Measurements from ENCODE around the gene BBS2.
"Not testable (repeated sequence)": the region's sequence is repeated elsewhere in the genome, so short reads cannot be mapped to it uniquely, and the experiment has no call there.

The BBS2 gene

DNA sequence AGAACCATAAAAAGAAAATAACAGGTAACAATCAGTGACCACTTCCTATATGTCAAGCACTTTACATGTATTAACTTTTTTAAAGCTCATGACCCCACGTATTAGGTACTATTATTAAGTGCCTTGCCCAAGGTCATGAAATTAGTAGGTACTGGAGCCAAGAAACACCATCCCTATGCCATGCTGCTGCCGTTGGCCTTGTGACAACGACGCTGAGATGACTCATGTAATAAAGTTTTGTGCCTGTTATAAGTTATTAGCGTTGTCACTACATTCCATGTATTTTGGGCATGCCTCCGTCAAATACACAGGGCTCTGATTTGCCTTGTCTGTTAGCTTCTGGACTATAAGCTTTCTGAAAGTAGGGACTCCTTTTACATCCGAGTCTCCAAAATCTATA is 1.4 kb downstream of the BBS2 start:
- DNase-seq (ENCODE audit: low read depth), result no peak

- no peak for DNase-seq (ENCODE audit: low read depth)
Observed at GRCh38 chr16:56517206-56517605, 2.6 kb downstream of the BBS2 start.

GRCh38 chr16:56515665-56516064 is 4.2 kb downstream of the BBS2 start:
- no peak for DNase-seq (ENCODE audit: low read depth)

DNA sequence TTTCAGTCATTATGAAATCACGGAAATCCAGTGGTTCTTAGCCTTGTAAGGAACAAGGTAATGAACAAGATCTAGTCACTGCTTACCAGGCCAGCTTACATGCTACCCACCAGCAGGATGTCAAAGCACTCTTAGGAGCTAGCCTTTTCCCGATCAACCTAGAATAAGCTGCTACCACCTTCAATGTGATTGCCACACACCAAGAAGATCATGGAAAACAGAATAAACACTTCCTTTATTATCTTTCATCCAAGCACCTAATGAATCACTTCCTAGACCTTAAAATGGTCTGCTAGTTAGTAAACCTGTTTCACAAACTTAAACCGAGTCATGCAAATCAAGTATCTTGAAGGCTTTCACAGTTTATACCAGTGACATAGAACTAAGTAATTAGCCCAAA is 5.0 kb downstream of the BBS2 start:
- no peak for DNase-seq (ENCODE audit: low read depth)

GRCh38 chr16:56513972-56514371 is 5.9 kb downstream of the BBS2 start:
- DNase-seq (ENCODE audit: low read depth), result peak; percentile 20

DNA sequence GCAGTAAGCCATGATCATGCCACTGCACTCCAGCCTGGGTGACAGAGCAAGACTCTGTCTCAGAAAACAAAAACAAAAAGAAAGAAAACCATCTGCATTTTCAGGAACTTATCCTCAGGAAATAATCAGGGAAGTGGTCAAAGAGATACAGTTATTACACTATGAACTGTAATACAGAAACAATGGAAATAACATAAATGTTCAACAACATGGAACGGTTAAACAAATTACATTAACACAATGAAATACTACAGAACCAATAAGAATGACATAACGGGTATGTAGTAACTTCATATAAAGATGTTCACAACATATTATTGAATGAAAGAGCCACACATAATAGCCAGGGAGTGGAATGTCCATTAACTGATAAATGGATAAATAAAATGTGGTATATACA is 6.7 kb downstream of the BBS2 start:
- DNase-seq (ENCODE audit: low read depth), result no peak

DNA sequence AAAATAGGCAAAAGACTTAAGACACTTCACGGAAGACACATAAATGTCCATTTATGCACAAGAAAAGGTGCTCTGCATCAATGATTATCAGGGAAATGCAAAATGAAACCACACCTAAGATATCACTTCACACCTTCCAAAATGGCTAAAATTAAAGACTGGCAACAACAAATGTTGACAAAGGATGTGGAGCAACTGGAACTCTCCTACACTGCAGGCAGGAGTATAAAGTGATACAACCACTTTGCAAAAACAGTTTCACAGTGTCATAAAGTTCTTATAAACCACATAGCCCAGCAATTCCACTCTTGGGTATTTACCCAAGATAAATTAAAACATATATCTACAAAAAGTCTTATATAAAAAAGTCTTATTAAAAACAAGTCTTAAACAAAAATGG is 7.8 kb downstream of the BBS2 start:
- no peak for DNase-seq (ENCODE audit: low read depth)

- no peak for DNase-seq (ENCODE audit: low read depth)
Observed at GRCh38 chr16:56510544-56510943, 9.3 kb downstream of the BBS2 start.

- DNase-seq (ENCODE audit: low read depth), result no peak
Observed at GRCh38 chr16:56506941-56507340, 12.9 kb downstream of the BBS2 start.

- no peak for DNase-seq (ENCODE audit: low read depth)
Observed at GRCh38 chr16:56505181-56505580, 14.6 kb downstream of the BBS2 start.

GRCh38 chr16:56493815-56494214 is 26.0 kb downstream of the BBS2 start:
- no peak for DNase-seq (ENCODE audit: low read depth)

GRCh38 chr16:56493126-56493525 is 26.7 kb downstream of the BBS2 start:
- DNase-seq (ENCODE audit: low read depth), result no peak

- DNase-seq (ENCODE audit: low read depth), result no peak
Observed at GRCh38 chr16:56491657-56492261, 28.1 kb downstream of the BBS2 start.

GRCh38 chr16:56488868-56489267 is 31.0 kb downstream of the BBS2 start:
- DNase-seq (ENCODE audit: low read depth), result not testable (repeated sequence)

- DNase-seq (ENCODE audit: low read depth), result no peak
Observed at GRCh38 chr16:56488035-56488434, 31.8 kb downstream of the BBS2 start.

GRCh38 chr16:56483394-56483793 is 36.4 kb downstream of the BBS2 start:
- no peak for DNase-seq (ENCODE audit: low read depth)

DNA sequence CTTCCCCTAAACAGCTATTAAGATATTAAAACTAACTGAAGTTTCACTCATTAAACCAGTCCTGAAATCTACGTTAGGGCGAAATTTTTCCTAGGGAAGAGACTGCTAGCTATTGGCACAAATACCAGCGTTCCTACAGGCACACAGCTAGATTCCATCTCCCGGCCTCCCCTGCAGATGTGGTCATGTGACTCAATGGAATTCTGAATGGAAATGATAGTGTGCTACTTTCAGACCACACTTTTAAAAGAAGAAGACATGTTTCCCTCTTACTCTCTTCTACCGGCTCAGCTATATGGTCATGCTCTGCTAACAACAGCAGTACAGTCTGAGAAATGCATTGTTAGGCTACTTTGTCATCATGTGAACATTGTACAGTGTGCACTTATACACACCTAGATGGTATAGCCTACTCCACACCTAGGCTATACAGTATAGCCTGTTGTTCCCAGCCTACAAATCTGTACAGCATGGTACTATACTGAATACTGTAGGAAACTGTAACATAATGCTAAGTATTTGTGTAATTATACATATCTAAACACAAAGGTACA is 37.1 kb downstream of the BBS2 start:
- DNase-seq (ENCODE audit: low read depth), result no peak

GRCh38 chr16:56481468-56482122 is 38.2 kb downstream of the BBS2 start:
- DNase-seq (ENCODE audit: low read depth), result no peak

- DNase-seq (ENCODE audit: low read depth), result no peak
Observed at GRCh38 chr16:56480776-56481467, 38.9 kb downstream of the BBS2 start.

DNA sequence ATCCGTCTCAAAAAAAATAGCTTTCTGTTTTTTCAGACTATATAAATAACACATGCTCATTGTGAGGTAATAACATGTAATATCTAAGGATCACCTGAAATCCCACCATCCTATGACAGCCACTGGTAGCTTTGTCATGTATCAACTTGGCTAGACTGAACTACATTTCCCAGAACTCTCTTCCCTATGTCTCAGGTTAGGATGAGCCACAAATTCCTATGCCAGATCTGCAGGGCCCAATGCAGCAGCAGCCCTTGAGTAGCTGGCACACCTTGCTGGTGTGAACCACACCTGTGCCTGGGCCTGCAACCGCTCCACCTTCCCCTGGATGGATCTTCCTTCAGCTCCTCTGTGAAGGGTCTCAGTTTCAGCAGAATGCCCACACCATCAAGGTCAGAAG is 40.4 kb downstream of the BBS2 start:
- DNase-seq (ENCODE audit: low read depth), result no peak

GRCh38 chr16:56478281-56479049 is 41.4 kb downstream of the BBS2 start:
- no peak for DNase-seq (ENCODE audit: low read depth)

DNA sequence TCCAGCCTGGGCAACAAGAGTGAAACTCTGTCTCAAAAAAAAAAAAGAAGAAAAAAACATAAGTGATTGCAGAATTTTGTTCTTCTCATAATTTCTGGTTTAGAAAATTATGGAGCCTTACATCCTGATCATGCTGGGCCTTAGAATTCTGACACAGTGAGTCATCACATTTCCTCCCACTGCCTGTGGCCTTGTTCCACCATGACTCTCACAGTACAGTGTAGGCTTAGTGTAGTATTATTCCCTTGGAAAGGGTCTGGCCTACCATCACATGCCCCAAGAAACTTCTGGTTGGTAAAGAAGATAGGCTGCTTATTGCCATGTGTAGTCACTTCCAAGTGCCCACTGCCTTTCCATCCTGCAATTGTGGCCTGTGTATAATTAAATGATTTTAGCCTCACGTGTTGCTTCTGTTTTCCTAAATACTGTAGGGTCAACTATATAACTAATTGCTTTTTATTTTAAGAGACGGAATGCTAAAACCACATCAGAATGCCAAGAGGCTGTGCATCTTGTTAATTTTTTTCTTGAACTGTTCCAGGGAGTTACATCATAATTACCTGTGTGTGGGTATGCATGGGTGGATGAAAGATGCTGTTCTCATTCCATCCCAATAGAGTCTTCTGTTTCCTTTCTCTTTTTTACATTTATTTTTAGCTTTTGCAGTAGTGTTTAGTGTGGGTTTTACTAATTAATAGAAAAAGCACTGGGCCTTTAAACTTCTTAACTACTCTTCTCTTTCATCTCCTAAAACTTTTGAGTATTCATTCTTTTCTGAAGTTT is 42.5 kb downstream of the BBS2 start:
- DNase-seq (ENCODE audit: low read depth), result no peak
